Endothelial cell (in vitro differentiated cells): ENCODE data around the gene HRH2. TPM values are rescaled to one million over a fixed set of nuclear protein-coding genes. Genes with fewer than 3 reads are reported as not detected.

ENCODE experiments used
- DNase-seq: peaks from one replicate; pipeline ENCODE4 v3.0.0; 2021; ENCODE audit warnings: low spot score
- H3K27ac Mint-ChIP-seq: one replicate; pipeline ENCODE4 v1.8.0; 2021; ENCODE audit warnings: mixed read lengths, inconsistent platforms; ENCODE audit not compliant: unreplicated experiment
- H3K27me3 Mint-ChIP-seq: one replicate; pipeline ENCODE4 v1.8.0; 2021; ENCODE audit warnings: mild to moderate bottlenecking, moderate library complexity, mixed read lengths, inconsistent platforms; ENCODE audit not compliant: unreplicated experiment
- H3K36me3 Mint-ChIP-seq: one replicate; pipeline ENCODE4 v1.8.0; 2021; ENCODE audit warnings: mild to moderate bottlenecking, low read depth, mixed read lengths, inconsistent platforms; ENCODE audit not compliant: unreplicated experiment
- H3K4me1 Mint-ChIP-seq: one replicate; pipeline ENCODE4 v1.8.0; 2021; ENCODE audit warnings: mild to moderate bottlenecking, mixed read lengths, inconsistent platforms; ENCODE audit not compliant: unreplicated experiment
- H3K4me3 Mint-ChIP-seq: one replicate; pipeline ENCODE4 v1.8.0; 2021; ENCODE audit warnings: mild to moderate bottlenecking, mixed read lengths, inconsistent platforms; ENCODE audit not compliant: unreplicated experiment
- H3K9me3 Mint-ChIP-seq: one replicate; pipeline ENCODE4 v1.8.0; 2021; ENCODE audit warnings: mixed read lengths, inconsistent platforms; ENCODE audit not compliant: unreplicated experiment
- total RNA-seq: library from RNA; stranded (reverse); fragmentation: NEBNext Ultra II Directional; extraction: Animal tissue kit (Norgen Biotek cat#: 25700); gene quantifications from one replicate; pipeline ENCODE4 v1.2.1, GENCODE V29; 2021; ENCODE audit not compliant: unreplicated experiment
- TF ChIP-seq, protein P1 (sequence below): fragments of 200-600 bp; sonication (generic); IDR thresholded peaks from one replicate; pipeline ENCODE4 v1.5.0; 2021; ENCODE audit warnings: antibody characterized with exemption; ENCODE audit not compliant: unreplicated experiment

HRH2 gene
- total RNA-seq, 1 donor from 2014 or later = 0.41 TPM

DNA sequence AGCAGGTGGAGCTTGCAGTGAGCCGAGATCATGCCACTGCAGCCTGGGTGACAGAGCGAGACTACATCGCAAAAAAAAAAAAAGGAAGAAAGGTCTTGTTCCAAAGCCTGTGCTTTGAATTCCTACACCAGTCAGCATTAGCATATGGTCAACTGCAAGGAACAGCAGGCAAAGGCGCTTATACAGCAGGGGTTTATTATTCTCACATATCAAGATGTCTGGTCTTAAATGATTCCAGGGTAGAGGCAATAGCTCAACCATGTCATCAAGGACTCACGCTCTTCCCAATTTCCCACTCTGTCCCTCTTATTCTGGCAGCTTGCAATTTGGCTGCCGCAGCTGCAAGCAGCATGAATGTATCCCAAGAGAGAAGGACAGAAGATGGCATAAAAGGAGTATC lies 28.6 kb upstream of the HRH2 start:
- no peaks in the 10 kb centered on the region for H3K4me1 Mint-ChIP-seq
- TF ChIP-seq, protein P1, sequence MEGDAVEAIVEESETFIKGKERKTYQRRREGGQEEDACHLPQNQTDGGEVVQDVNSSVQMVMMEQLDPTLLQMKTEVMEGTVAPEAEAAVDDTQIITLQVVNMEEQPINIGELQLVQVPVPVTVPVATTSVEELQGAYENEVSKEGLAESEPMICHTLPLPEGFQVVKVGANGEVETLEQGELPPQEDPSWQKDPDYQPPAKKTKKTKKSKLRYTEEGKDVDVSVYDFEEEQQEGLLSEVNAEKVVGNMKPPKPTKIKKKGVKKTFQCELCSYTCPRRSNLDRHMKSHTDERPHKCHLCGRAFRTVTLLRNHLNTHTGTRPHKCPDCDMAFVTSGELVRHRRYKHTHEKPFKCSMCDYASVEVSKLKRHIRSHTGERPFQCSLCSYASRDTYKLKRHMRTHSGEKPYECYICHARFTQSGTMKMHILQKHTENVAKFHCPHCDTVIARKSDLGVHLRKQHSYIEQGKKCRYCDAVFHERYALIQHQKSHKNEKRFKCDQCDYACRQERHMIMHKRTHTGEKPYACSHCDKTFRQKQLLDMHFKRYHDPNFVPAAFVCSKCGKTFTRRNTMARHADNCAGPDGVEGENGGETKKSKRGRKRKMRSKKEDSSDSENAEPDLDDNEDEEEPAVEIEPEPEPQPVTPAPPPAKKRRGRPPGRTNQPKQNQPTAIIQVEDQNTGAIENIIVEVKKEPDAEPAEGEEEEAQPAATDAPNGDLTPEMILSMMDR = no peak
- H3K27ac Mint-ChIP-seq = no peak overlapping the region
- H3K36me3 Mint-ChIP-seq = no peaks in the 10 kb centered on the region
- H3K9me3 Mint-ChIP-seq = no peaks in the 10 kb centered on the region
- no peak overlapping the region for H3K4me3 Mint-ChIP-seq
- no peaks in the 10 kb centered on the region for H3K27me3 Mint-ChIP-seq
- no peak for DNase-seq

DNA sequence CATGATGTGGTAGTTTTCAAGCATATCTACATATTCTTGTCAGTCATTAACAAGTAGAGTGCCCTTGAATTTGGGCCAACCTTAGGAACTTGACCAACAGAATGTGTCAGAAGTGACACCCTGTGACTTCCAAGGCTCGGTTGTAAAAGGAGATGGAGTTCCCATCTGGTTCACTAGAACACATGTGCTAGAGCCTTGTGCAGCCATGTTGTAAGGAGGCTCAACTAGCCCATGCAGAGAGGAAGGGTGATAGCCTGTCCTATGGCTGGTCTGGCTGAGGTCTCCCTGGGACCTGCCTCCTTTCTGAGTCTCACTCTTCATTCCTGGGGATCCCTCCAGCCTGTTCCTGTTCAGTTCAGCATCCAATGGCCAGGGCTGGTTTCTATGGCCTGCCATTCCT lies 28.1 kb upstream of the HRH2 start:
- H3K36me3 Mint-ChIP-seq = no peaks in the 10 kb centered on the region
- TF ChIP-seq, protein P1 = no peak
- no peak for DNase-seq
- H3K4me1 Mint-ChIP-seq = no peaks in the 10 kb centered on the region
- H3K4me3 Mint-ChIP-seq = no peak overlapping the region
- H3K27ac Mint-ChIP-seq = no peak overlapping the region
- no peaks in the 10 kb centered on the region for H3K27me3 Mint-ChIP-seq
- H3K9me3 Mint-ChIP-seq = no peaks in the 10 kb centered on the region

GRCh38 chr5:175635854-175636584 lies 21.9 kb upstream of the HRH2 start:
- Mint-ChIP-seq H3K4me3 (no peak overlapping the region), H3K9me3 (no peaks in the 10 kb centered on the region), H3K27me3 (peaks cover 2% of the 10 kb centered on the region), H3K4me1 (peaks cover 12% of the 10 kb centered on the region), H3K36me3 (no peaks in the 10 kb centered on the region), H3K27ac (no peak overlapping the region)
- DNase-seq = no peak
- TF ChIP-seq, protein P1 = no peak

GRCh38 chr5:175638305-175638704 lies 19.6 kb upstream of the HRH2 start:
- no peak overlapping the region for H3K27ac Mint-ChIP-seq
- no peak for DNase-seq
- H3K4me3 Mint-ChIP-seq = no peak overlapping the region
- H3K9me3 Mint-ChIP-seq = no peaks in the 10 kb centered on the region
- H3K27me3 Mint-ChIP-seq = peaks cover 7% of the 10 kb centered on the region
- no peaks in the 10 kb centered on the region for H3K36me3 Mint-ChIP-seq
- peaks cover 12% of the 10 kb centered on the region for H3K4me1 Mint-ChIP-seq
- TF ChIP-seq, protein P1 = no peak

DNA sequence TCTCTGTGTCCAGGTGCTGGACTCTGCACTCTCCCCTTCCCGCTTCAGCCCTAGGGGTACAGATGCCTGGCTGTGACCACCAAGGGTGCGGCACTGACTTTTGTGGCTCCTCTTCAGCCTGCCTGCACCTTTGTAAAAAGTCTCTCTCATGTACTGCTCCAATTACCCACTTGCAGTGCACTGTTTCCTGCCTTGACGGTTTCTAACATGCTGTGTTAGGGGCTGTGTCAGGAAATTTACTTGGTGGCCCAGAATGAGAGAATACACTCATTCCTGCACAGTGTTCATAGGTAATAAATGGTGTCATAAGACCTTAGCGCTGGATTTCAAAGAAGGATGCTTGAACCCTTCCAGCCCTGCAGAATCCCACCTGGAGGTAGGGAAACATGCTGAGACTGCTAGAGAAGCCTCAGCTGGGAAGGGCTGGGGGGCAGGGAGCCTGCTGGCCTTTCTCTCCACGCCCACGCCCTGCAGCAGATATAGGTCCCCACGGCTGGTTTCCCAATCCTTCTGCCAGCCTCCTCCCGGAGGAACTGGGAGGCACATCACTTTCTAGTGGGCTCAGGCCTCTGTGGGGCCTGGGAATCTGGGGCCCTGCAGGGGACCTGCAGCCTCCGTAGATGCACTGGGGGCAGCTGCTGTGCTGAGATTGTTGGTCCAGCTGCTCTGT lies 17.6 kb upstream of the HRH2 start:
- H3K4me1 Mint-ChIP-seq = peaks cover 12% of the 10 kb centered on the region
- no peak overlapping the region for H3K27ac Mint-ChIP-seq
- H3K36me3 Mint-ChIP-seq = no peaks in the 10 kb centered on the region
- peaks cover 7% of the 10 kb centered on the region for H3K27me3 Mint-ChIP-seq
- no peak for DNase-seq
- TF ChIP-seq, protein P1 = no peak
- no peak overlapping the region for H3K4me3 Mint-ChIP-seq
- H3K9me3 Mint-ChIP-seq = no peaks in the 10 kb centered on the region
